22Rv1 (cell line): ENCODE results near the gene MTHFD1L.
"Not testable (repeated sequence)": the region's sequence is repeated elsewhere in the genome, so short reads cannot be mapped to it uniquely, and the experiment has no call there.

Experiments used
- H3K27ac ChIP-seq: fragments of 450-650 bp; 2 replicates; pipeline ENCODE4 v1.5.1; 2017
- CTCF ChIP-seq: fragments of 450-650 bp; IDR thresholded peaks from 2 replicates; pipeline ENCODE4 v1.5.1; 2017; ENCODE audit warnings: mild to moderate bottlenecking
- ZFX ChIP-seq: fragments of 450-650 bp; IDR thresholded peaks from 2 replicates; pipeline ENCODE4 v1.6.1; 2017; ENCODE audit warnings: antibody characterized with exemption, borderline replicate concordance

MTHFD1L gene

DNA sequence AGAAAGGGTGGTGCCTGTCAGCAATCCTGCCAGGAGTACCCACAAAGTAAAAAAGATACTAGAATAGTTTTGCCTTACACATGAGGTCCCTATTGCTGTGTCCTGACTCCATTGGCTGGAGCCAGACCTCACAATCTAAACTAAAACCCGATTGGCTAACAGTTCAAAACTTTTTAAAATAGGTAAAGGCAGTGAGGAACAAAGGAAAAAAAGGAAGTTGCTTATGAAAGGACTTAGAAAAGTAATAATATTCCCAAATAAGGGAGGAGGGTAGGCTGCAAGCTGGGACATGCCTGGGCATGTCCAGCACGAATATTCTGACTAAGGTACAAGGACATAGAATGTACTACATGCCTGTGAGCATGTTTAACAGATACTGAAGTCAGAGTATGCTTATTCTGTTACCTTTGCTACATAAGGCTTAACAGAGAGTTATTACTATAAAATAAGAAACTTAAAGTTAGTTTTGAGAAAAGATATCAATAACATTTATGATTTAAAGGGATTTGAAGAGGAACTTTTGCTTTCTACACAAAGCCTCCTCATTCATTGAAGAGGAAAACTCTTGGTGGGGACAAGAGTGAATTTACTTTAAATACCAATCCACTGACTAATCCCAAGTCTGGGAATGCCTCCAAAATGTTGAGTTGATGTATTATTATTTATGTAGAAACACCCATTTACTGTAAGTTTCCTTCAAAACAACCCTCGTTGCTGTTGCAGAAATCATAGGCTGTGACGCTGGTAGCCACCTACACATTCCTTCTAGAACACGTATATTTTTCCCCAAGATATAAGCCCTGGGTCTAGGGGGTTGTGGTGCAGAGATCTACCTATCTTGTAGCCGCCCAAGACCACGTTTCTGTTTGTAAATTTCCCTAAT is 8.2 kb upstream of the MTHFD1L start:
- TF ChIP-seq CTCF, result no peak
- TF ChIP-seq ZFX, result no peak
- H3K27ac ChIP-seq, result no peak overlapping the region

GRCh38 chr6:150857945-150858308 is 7.6 kb upstream of the MTHFD1L start:
- no peak overlapping the region for H3K27ac ChIP-seq
- no peak for TF ChIP-seq ZFX
- no peak for TF ChIP-seq CTCF

DNA sequence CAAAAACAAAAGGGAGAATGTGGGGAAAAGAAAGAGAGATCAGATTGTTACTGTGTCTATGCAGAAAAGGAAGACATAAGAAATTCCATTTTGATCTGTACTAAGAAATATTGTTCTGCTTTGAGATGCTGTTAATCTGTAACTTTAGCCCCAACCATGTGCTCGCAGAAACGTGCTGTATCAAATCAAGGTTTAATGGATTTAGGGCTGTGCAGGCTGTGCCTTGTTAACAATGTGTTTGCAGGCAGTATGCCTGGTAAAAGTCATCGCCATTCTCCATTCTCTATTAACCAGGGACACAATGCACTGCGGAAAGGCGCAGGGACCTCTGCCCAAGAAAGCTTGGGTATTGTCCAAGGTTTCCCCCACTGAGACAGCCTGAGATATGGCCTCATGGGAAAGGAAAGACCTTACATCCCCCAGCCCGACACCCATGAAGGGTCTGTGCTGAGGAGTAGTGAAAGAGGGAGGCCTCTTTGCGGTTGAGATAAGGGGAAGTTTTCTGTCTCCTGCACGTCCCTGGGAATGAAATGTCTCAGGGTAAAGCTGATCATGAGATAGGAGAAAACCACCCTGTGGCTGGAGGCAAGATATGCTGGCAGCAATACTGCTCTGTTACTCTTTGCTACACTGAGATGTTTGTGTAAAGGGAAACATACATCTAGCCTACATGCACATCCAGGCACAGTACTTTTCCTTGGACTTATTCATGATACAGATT is 3.9 kb upstream of the MTHFD1L start:
- H3K27ac ChIP-seq, result not testable (repeated sequence)

DNA sequence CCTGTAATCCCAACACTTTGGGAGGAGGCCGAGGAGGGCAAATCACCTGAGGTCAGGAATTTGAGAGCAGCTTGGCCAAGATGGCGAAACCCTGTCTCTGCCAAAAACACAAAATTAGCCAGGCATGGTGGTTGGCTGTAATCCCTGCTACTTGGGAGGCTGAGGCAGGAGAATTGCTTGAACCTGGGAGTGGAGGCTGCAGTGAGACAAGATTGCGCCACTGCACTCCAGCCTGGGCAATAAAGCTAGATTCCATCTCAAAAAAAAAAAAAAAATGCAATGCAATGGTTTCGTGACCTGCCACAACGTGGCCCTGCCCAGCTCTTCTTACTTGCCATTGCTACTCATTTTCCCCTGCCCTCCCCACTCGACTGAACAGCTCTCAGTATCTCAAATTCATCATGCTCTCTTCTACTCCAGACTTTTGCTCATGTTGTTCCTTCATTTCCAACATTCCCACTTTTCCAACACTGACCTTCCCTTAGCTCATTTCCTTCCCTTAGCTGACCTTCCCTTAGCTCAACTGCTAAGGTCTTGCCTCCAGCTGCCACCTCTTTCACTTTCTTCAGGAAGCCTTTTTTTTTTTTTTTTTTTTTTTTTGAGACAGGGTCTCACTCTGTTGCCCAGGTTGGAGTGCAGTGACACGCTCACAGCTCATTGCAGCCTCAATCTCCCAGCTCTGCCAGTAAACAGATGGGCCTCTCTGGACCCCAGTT is 2.1 kb upstream of the MTHFD1L start:
- H3K27ac ChIP-seq, result no peak overlapping the region
- no peak for TF ChIP-seq CTCF
- no peak for TF ChIP-seq ZFX

DNA sequence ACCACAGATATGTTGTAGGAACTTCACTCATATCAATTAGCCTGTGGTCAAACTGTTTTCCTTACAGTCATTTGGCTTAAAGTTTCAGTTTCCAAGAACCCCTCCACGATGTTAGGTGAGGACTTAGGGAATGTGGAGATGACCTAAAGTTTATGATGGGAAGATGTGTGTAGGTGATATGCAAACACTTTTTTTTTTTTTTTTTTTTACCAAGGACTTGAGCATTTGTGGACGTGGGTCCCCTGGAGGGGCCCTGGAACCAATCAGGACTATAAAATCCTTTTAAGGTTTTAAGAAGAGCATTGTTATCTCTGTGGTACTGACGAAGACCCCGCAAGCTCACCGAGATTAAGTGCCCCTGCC is 478 bp upstream of the MTHFD1L start:
- H3K27ac ChIP-seq, result peak overlapping the region; percentile 66
- TF ChIP-seq ZFX (no peak), CTCF (no peak)

DNA sequence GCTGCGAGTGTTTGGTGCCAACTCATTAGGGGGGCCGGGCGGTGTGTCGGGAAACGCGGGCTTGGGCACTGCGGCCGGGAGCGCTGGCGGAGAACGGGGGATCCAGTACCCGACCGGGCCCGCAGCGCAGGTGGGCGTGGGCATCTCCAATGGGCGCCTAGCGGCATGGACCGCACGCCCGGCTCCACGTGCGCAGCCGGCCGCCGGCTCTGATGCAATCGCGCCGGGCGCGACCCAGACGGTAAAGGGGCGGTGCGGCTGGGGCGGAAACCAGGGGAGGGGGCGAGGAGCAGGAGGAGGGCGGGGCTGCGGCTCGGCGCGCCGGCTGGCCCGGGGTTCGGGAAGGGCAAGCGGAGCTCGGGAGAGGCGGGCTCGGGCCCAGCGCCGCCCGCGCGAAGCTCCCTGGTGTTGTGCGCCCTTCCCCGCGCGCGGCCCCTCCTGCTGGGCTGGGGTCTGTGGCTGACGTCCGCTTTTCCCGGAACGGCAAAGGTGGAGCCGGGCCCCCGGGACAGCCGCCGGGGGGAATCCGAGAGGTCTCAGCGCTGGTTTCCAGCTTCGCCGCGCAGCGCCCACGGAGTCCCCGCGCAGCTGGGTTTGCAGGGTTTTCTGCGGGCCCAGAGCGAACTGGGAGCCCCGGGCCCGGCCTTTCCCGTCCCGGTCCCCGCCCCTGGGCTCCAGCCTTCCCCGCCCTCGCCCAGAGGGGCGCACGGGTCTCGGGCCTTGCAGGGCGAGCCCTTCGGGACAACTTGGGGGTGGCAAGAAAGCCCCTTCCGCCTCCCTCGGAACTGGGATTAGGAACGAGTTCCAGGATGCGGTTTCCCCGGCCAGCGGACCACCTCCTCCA is 867 bp downstream of the MTHFD1L start:
- TF ChIP-seq CTCF (no peak), ZFX (no peak)
- peak overlapping the region; percentile 66 for H3K27ac ChIP-seq

DNA sequence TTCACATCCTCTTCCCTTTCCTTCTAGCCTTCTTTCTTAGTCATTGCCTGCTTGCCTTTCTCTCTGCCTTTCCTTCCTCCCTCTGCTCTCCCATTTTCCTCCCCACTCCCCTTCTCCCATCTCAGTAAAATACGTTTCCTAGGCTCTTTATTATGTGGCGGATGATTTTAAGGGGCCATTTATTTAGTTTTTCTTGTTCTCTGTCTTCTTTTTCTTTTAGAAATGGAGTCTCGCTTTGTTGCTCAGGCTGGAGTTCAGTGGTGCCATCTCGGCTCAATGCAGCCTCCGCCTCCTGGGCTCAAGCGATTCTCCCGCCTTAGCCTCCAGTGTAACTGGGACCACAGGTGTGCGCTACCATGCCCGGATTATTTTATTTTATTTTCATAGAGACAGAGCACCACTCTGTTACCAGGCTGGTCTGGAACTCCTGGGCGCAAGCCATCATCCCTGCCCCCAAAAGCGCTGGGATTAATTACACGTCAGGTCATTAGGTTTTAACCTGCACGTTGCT is 1.5 kb downstream of the MTHFD1L start:
- H3K27ac ChIP-seq, result peak overlapping the region; percentile 66; the same call in 1 of the 2 replicates

More for the DNA sequence above, 1.5 kb downstream of the MTHFD1L start:
- TF ChIP-seq CTCF (no peak), ZFX (no peak)
